ENCODE results near the gene MRI1.

Gene MRI1

GRCh38 chr19:13794757-13795589 lies 30.7 kb downstream of the MRI1 start, which contains the start of gene ZSWIM4:
Gene ZSWIM4, plus strand, starts transcription at chr19:13795443. Its CDS starts 206 bp downstream, at chr19:13795649.
- DNase-seq (ENCODE audit: low read depth) = peak; percentile 99

- no peak for DNase-seq (ENCODE audit: low read depth)
Observed at GRCh38 chr19:13795595-13796300, 31.4 kb downstream of the MRI1 start.

DNA sequence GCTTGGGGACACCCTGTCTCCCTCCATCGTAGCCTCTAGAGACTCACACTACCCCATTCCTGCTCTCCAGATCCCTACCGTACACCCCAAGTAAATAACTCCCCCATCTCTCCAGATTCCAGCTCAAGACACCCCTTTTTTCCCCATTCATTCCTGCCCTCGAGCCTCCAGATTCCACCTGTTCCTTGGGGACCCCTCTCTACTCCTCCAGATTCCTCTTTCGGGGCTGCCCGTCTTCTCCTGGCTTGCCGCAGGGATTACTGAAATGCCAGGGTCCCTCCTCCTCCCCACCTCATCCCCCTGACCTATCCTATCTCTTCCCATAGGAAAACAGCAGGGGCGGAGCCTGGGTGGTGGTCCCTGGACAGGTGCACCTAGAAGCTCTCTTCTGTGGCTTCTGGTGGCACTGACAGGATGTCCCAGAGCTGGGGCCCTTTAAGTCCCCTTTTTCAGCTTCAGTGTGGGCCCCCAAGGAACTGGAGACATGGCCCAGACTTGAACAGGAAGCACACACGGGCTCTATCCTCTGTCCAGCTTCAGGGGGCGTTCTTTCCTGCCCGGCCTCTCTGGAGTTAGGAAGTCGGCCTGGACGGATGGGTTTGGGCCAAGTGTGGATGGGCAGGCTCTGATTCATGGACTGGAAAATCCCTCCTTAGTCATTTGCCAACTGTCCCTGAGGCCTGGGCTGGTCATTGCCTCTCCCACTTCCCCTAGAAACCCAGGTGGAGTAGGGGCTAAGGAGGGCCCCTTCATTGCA lies 32.2 kb downstream of the MRI1 start:
- peak; percentile 88 for DNase-seq (ENCODE audit: low read depth)

- DNase-seq (ENCODE audit: low read depth) = no peak
Observed at GRCh38 chr19:13797058-13797440, 32.7 kb downstream of the MRI1 start.

DNA sequence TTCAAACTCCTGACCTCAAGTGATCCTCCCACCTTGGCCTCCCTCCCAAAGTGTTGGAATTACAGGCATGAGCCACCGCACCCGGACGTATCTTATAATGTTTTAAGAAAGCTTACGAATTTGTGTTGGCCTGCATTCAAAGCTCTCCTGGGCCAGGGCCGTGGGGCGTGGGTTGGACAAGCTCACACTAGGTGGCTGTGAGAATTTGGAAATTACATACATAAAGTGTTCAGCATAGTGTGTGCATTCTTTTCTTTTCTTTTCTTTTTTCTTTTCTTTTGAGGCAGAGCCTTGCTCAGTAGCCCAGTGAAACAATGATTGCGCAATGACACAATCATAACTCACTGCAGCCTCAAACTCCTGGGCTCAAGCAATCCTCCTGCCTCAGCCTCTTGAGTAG lies 33.5 kb downstream of the MRI1 start:
- DNase-seq (ENCODE audit: low read depth) = peak; percentile 67

DNA sequence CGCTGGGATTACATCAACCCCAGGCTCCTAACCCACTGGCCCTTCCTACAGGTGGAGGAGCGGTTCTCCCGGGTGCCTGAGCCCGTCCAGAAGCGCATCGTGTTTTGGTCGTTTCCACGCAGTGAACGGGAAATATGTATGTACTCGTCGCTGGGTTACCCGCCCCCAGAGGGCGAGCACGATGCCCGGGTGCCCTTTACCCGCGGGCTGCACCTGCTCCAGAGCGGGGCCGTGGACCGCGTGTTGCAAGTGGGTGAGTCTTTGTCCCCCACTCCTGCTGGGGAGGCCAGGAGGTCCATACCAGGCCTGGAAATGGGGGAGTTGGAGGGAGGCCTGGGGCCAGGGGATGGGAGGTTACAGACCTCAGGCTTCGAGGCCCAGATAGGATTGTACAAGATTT lies 35.3 kb downstream of the MRI1 start:
- no peak for DNase-seq (ENCODE audit: low read depth)

GRCh38 chr19:13803038-13803437 lies 38.7 kb downstream of the MRI1 start:
- no peak for DNase-seq (ENCODE audit: low read depth)

DNA sequence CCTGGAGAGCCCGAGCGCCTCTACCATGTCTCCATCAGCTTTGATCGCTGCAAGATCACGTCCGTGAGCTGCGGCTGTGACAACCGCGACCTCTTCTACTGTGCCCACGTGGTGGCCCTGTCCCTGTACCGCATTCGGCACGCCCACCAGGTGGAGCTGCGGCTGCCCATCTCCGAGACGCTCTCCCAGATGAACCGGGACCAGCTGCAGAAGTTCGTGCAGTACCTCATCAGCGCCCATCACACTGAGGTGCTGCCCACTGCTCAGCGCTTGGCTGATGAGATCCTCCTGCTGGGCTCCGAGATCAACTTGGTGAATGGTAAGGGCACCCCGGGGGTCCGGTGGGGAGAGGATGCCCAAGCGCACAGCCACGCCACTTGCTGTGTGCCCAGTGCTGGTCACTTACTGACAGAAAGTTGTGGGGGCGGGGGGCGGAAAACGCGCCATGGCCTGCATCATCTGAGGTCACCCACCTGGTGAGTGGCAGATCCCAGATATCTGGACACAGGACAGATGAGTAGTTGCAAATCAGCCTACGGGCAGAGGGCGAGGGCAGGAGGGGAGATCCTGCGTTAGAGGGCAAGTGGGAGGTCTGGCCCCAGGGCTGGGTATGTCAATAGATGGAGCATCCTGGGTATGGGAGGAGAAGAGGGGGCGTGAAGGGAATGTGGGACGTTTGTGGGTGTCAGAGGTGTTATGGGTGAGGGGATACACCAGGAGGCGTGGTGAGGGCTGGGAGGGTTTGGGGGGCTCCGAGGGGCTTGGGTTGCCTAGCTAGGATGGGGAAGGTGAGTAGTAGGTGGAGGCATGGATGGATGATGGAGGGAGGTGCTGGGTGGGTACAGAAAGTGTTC lies 40.7 kb downstream of the MRI1 start:
- DNase-seq (ENCODE audit: low read depth) = no peak

DNA sequence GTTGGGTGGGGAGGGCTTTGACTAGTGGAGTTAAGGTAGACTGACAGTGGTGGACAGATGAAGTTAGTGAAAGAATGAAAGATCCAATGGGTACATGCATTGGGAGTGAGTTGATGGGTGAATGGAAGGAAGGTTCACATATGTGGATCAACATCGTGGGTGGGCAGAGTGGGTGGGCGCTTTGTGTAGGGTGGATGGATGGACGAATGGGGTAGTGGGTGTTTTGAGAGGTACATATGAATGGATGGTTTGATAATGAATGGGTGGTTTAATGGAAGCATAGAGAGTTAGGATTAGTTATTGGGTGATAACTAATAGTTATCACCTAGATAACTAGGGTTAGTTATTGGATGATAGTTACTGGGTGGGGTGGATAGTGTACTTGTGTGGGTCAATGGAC lies 42.4 kb downstream of the MRI1 start:
- no peak for DNase-seq (ENCODE audit: low read depth)

- DNase-seq (ENCODE audit: low read depth) = no peak
Observed at GRCh38 chr19:13807421-13808021, 43.2 kb downstream of the MRI1 start.

DNA sequence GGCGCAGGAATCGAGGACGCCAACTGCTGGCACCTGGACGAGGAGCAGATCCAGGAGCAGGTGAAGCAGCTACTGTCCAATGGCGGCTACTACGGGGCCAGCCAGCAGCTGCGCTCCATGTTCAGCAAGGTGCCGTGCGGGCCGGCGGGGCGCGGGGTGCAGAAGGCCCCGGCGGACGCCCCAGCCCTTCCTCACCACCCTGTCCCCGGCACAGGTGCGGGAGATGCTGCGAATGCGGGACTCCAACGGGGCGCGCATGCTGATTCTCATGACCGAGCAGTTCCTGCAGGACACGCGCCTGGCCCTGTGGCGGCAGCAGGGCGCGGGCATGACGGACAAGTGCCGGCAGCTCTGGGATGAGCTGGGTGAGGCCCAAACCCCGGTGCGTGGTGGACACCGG lies 44.5 kb downstream of the MRI1 start:
- no peak for DNase-seq (ENCODE audit: low read depth)

GRCh38 chr19:13812544-13812943 lies 48.2 kb downstream of the MRI1 start:
- no peak for DNase-seq (ENCODE audit: low read depth)

DNA sequence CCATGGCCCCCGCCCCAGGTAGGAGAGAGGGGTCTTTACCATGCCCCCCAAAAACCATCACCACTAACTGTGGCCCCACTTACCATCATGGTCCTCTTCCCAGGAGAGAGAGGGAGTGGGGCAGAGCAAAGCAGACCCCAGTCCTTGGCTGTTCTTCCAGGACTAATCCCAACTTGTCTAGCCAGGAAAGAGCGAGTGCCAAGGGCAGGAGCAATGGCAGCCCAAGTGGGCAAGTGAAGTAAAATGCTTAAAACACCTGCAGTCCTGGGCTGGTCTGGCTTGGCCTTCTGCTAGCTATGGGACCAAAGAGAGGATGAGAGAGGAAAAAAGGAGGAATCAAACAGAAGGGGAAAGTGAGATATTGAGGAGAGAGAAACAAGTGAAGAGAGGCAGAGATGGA lies 48.8 kb downstream of the MRI1 start:
- DNase-seq (ENCODE audit: low read depth) = no peak

DNA sequence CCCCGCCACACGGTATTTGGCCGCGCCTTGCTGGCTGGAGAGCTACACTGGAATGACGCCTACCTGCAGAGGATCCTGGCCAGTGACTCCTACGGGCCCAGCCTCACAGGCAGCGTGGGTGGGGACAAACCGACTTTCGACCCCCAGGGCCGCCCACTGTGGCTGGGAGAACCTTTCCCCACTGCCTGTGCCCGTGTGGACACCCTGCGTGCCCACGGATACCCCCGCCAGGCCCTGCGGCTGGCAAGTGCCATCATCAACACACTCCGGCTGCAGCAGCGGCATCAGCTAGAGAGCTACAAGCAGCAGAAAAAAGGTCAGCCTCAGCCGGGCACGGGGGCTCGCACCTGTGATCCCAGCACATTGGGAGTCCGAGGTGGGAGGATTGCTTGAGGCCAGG lies 50.2 kb downstream of the MRI1 start:
- DNase-seq (ENCODE audit: low read depth) = no peak

DNA sequence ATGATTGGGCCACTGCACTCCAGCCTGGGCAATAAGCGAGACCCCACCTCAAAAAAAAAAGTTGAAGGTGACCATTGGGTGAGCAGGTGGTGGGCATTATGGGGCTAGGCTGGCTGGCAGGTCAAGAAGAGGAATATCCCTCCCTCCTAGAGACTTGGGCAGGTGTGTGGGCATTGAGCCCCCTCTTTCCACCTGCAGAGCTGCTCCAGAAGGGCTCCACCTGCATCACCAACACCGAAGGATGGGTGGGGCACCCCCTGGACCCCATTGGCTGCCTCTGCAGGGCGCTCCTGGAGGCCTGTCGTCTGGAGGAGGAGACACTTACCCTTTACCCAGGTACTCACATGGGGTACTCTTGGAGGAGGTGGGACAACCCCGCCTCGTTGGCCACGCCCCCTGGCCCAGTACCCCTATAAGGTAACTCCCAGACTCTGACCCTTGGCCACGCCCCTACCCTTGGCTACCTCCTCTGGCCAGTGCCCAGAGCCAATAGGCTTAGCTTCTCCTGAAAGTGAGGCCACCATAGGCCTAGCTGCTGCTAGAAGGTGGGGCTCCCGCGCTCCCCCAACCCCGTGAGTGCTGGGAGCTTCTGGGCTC lies 52.8 kb downstream of the MRI1 start:
- DNase-seq (ENCODE audit: low read depth) = no peak

DNA sequence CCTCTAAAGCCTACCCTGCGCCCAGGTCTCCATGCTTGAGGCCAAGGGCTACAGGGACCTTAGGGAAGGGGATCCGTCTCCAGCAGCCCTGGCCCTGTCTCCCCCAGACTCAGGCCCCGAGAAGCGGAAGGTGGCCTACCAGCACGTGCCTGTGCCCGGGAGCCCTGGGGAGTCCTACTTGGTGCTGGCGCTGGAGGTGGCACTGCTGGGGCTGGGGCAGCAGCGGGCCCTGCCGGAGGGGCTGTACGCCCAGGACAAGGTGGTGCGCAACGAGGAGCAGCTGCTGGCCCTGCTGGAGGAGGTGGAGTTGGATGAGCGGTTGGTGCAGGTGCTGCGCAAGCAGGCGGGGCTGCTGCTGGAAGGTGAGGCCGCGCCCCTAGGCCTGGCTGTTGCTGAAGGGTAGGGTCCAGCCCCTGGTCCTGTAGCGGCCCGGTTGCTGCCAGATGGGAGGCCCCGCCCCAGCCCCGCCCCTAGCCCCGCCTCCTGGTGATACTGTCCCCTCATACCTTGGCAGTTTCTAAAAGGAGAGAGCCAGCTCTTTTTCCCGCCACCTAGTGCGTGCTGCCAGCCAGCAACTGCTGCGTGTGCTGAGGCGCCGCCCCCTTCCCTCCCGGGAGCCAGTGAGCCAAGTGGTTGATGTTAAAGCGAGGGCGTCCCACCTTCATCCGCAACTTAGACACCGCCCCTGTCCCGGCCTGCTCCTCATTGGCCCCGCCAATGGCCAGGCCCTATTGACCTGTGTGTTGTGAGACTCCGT lies 53.5 kb downstream of the MRI1 start:
- no peak for DNase-seq (ENCODE audit: low read depth)

GRCh38 chr19:13819238-13819637 lies 54.9 kb downstream of the MRI1 start:
- no peak for DNase-seq (ENCODE audit: low read depth)

DNA sequence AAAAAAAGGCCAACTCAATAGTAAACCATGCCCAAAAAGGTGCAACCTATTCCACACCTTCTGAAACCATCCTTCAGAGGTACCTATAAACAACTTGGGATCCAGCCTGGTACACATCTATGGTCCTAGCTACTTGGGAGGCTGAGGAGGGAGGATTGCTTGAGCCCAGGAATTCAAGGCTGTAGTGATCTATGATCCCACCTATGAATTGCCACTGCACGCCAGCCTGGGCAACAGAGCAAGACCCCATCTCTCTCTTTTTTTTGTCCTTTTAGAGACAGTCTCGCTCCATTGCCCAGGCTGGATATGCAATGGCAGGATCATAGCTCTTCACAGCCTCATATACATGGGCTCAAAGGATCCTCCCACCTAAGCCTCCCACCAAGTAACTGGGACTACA lies 57.0 kb downstream of the MRI1 start:
- DNase-seq (ENCODE audit: low read depth) = no peak

DNA sequence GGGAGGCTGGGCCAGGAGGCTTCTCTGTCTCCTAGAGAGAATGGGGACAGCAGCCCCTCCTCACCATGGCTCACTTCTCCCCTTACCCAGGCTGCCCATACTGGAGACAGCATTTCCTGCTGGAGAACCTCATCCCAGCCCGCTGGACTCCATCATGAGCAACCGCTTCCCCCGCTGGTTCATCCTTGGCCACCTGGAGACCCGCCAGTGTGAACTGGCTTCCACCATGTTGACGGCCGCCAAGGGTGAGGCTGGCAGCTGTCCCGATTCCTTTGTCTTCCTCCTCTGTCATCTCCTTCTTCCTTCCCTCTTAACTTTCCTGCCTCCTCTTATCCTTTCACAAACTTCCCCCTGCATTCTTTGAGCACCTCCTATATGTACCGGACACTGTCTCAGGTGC lies 58.9 kb downstream of the MRI1 start:
- DNase-seq (ENCODE audit: low read depth) = no peak
